Parathyroid adenoma (tissue), 2 donors: ENCODE measurements around the gene FAM240A.

Experiments used
- H2AFZ ChIP-seq: fragments of 300-600 bp; sonication (generic); one replicate; pipeline ENCODE4 v1.7.0; 2017; ENCODE audit warnings: antibody characterized with exemption, mild to moderate bottlenecking
- H3K27ac ChIP-seq: fragments of 300-600 bp; sonication (generic); one replicate; pipeline ENCODE4 v1.7.0; 2017
- H3K27me3 ChIP-seq: fragments of 300-600 bp; sonication (generic); one replicate; pipeline ENCODE4 v1.7.0; 2017; ENCODE audit warnings: low read length; ENCODE audit not compliant: control insufficient read depth, insufficient read depth
- H3K36me3 ChIP-seq: fragments of 300-600 bp; sonication (generic); one replicate; pipeline ENCODE4 v1.7.0; 2017; ENCODE audit warnings: low read length; ENCODE audit not compliant: control insufficient read depth, insufficient read depth
- H3K4me1 ChIP-seq: fragments of 300-600 bp; sonication (generic); one replicate; pipeline ENCODE4 v1.7.0; 2017; ENCODE audit warnings: control low read depth
- H3K4me2 ChIP-seq: fragments of 300-600 bp; sonication (generic); one replicate; pipeline ENCODE4 v1.7.0; 2017; ENCODE audit warnings: low read length
- H3K4me3 ChIP-seq: fragments of 300-600 bp; sonication (generic); one replicate; pipeline ENCODE4 v1.7.0; 2017; ENCODE audit warnings: low read depth, low read length
- H3K79me2 ChIP-seq: fragments of 300-600 bp; sonication (generic); one replicate; pipeline ENCODE4 v1.7.0; 2017; ENCODE audit warnings: control low read depth
- H3K9ac ChIP-seq: fragments of 300-600 bp; sonication (generic); one replicate; pipeline ENCODE4 v1.7.0; 2017; ENCODE audit warnings: mild to moderate bottlenecking
- H3K9me3 ChIP-seq: fragments of 300-600 bp; sonication (generic); one replicate; pipeline ENCODE4 v1.7.0; 2017; ENCODE audit warnings: low read length; ENCODE audit not compliant: control insufficient read depth
- CTCF ChIP-seq: fragments of 300-600 bp; sonication (generic); IDR thresholded peaks from one replicate; pipeline ENCODE4 v1.7.0; 2017; ENCODE audit warnings: antibody characterized with exemption, mild to moderate bottlenecking
- donor health status: primary hyperparathyroidism.

Gene FAM240A

GRCh38 chr3:46566040-46566641 is 46.2 kb upstream of the FAM240A start, which contains the start of gene LRRC2:
LRRC2 (minus strand) TSS chr3:46566302; CDS start chr3:46551591, 14,711 bp downstream.
- H3K4me3 ChIP-seq = peak within 1 kb of the TSS; percentile 20
- no peaks in the 10 kb centered on the region for H3K36me3 ChIP-seq
- H3K9ac ChIP-seq = no peak within 1 kb of the TSS
- H3K4me2 ChIP-seq = peak within 1 kb of the TSS; percentile 68
- no peaks in the 10 kb centered on the region for H3K4me1 ChIP-seq
- no peaks in the 10 kb centered on the region for H3K27me3 ChIP-seq
- H3K79me2 ChIP-seq = no peaks in the 10 kb centered on the region
- H3K27ac ChIP-seq = no peak within 1 kb of the TSS
- TF ChIP-seq CTCF = no peak
- H2AFZ ChIP-seq = peak within 1 kb of the TSS; percentile 81
- H3K9me3 ChIP-seq = no peaks in the 10 kb centered on the region

GRCh38 chr3:46571684-46572083 is 40.6 kb upstream of the FAM240A start:
- TF ChIP-seq CTCF = no peak
- Histone ChIP-seq H3K9me3 (no peaks in the 10 kb centered on the region), H3K79me2 (no peaks in the 10 kb centered on the region), H3K36me3 (no peaks in the 10 kb centered on the region), H3K4me2 (no peak overlapping the region), H3K27ac (no peak overlapping the region), H3K9ac (no peak overlapping the region), H3K4me3 (no peak overlapping the region), H3K4me1 (no peaks in the 10 kb centered on the region), H3K27me3 (no peaks in the 10 kb centered on the region), H2AFZ (no peak overlapping the region)

- H3K36me3 ChIP-seq = no peaks in the 10 kb centered on the region
- H3K9me3 ChIP-seq = no peaks in the 10 kb centered on the region
- no peak overlapping the region for H2AFZ ChIP-seq
- no peak overlapping the region for H3K9ac ChIP-seq
- no peaks in the 10 kb centered on the region for H3K79me2 ChIP-seq
- H3K27ac ChIP-seq = no peak overlapping the region
- no peaks in the 10 kb centered on the region for H3K4me1 ChIP-seq
- no peak overlapping the region for H3K4me3 ChIP-seq
- H3K27me3 ChIP-seq = no peaks in the 10 kb centered on the region
- no peak overlapping the region for H3K4me2 ChIP-seq
- no peak for TF ChIP-seq CTCF
Measured at GRCh38 chr3:46573701-46574100, 38.6 kb upstream of the FAM240A start.

- no peaks in the 10 kb centered on the region for H3K36me3 ChIP-seq
- H3K9me3 ChIP-seq = no peaks in the 10 kb centered on the region
- no peak overlapping the region for H3K9ac ChIP-seq
- H3K4me3 ChIP-seq = no peak overlapping the region
- no peaks in the 10 kb centered on the region for H3K27me3 ChIP-seq
- TF ChIP-seq CTCF = no peak
- H3K4me2 ChIP-seq = no peak overlapping the region
- H2AFZ ChIP-seq = no peak overlapping the region
- H3K27ac ChIP-seq = no peak overlapping the region
- no peaks in the 10 kb centered on the region for H3K79me2 ChIP-seq
- no peaks in the 10 kb centered on the region for H3K4me1 ChIP-seq
Measured at GRCh38 chr3:46574243-46574646, 38.1 kb upstream of the FAM240A start.
